NCI-H82 treated with DMSO at 0.1 percent for 48 hours (cell line): Measurements from ENCODE around the gene CCNL2.
"Not testable (repeated sequence)": the region's sequence is repeated elsewhere in the genome, so short reads cannot be mapped to it uniquely, and the experiment has no call there.

Experiments used
- DNase-seq: peaks from one replicate; lab custom pipeline; 2025; ENCODE audit not compliant: unreplicated experiment; lab: John Stamatoyannopoulos, UW

CCNL2 gene

GRCh38 chr1:1374589-1374928 lies 24.6 kb downstream of the CCNL2 start:
- no peak for DNase-seq

GRCh38 chr1:1373815-1374588 lies 25.1 kb downstream of the CCNL2 start:
- no peak for DNase-seq

GRCh38 chr1:1373051-1373814 lies 25.9 kb downstream of the CCNL2 start:
- no peak for DNase-seq

- DNase-seq: no peak
Measured at GRCh38 chr1:1371746-1372711, 27.1 kb downstream of the CCNL2 start.

- DNase-seq: no peak
Measured at GRCh38 chr1:1371364-1371745, 27.8 kb downstream of the CCNL2 start.

- DNase-seq: no peak
Measured at GRCh38 chr1:1370771-1371300, 28.3 kb downstream of the CCNL2 start.

- not testable (repeated sequence) for DNase-seq
Measured at GRCh38 chr1:1370094-1370493, 29.0 kb downstream of the CCNL2 start.

GRCh38 chr1:1367315-1367714 lies 31.8 kb downstream of the CCNL2 start:
- DNase-seq: no peak

- DNase-seq: no peak
Measured at GRCh38 chr1:1366699-1367066, 32.5 kb downstream of the CCNL2 start.

GRCh38 chr1:1365875-1366698 lies 33.0 kb downstream of the CCNL2 start:
- DNase-seq: no peak

- DNase-seq: no peak
Measured at GRCh38 chr1:1364266-1364665, 34.9 kb downstream of the CCNL2 start.

- DNase-seq: no peak
Measured at GRCh38 chr1:1361982-1362423, 37.1 kb downstream of the CCNL2 start.

- no peak for DNase-seq
Measured at GRCh38 chr1:1361233-1361981, 37.7 kb downstream of the CCNL2 start.

GRCh38 chr1:1360506-1361169 lies 38.5 kb downstream of the CCNL2 start:
- no peak for DNase-seq

- no peak for DNase-seq
Measured at GRCh38 chr1:1359664-1360468, 39.3 kb downstream of the CCNL2 start.

- DNase-seq: no peak
Measured at GRCh38 chr1:1359308-1359663, 39.8 kb downstream of the CCNL2 start.

- DNase-seq: peak; percentile 90
Measured at GRCh38 chr1:1358433-1359271, 40.5 kb downstream of the CCNL2 start, which contains the start of gene MXRA8. MXRA8 (minus strand) TSS chr1:1358555; CDS start chr1:1358504, 51 bp downstream.
